ENCODE measurements around the gene SCG3. TPM values are rescaled to one million over a fixed set of nuclear protein-coding genes. Genes with fewer than 3 reads are reported as not detected.

Gene SCG3
- polyA plus RNA-seq, 1 of the 3 experiments (the other 2 are of a cell fraction) = 0.16 TPM

DNA sequence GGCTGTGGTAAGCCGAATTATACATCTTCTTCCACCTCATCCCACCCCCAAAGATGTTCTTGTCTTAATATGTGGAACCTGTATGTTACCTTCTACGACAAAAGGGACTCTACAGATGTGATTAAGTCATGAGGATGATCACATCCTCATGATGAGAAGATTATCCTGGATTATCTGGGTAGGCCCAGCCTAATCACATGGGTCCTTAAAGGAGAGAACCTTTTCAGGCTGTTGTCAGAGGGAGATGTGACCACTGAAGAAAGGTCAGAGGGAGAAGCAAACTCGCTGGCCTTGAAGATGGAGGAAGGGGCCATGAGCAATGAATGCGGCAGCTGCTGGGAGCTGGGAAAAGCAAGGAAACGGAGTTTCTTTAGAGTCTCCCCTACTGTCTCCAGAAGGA lies 12.9 kb upstream of the SCG3 start:
- H3F3A ChIP-seq (replicated peaks; ENCODE audit: insufficient read depth) = no peaks in the 10 kb centered on the region
- no peaks in the 10 kb centered on the region; the same call in 1 of the 2 replicates for H3K27me3 ChIP-seq (ENCODE audit: insufficient read depth)
- H2AFZ ChIP-seq (ENCODE audit: low read depth) = no peak overlapping the region
- no peak for DNase-seq
- H3K27ac ChIP-seq (ENCODE audit: low read depth in 2 of 2, low read length in 1 of 2) = no peak overlapping the region
- no peak overlapping the region for H3K4me3 ChIP-seq (ENCODE audit: low read depth in 2 of 2, low read length in 1 of 2)
- no peaks in the 10 kb centered on the region for H3K79me2 ChIP-seq (ENCODE audit: insufficient read depth)
- no peaks in the 10 kb centered on the region for H4K20me1 ChIP-seq (ENCODE audit: insufficient read depth)
- H3K9me2 ChIP-seq = no peaks in the 10 kb centered on the region
- H3K9ac ChIP-seq = no peak overlapping the region
- H3K9me3 ChIP-seq = no peaks in the 10 kb centered on the region
- no peaks in the 10 kb centered on the region for H3K36me3 ChIP-seq (replicated peaks in 1 of 2; ENCODE audit: control insufficient read depth in 1 of 2, insufficient read depth in 2 of 2, low read length in 1 of 2)
- WGBS (ENCODE audit: low lambda C conversion rate) = 50% methylated on average over 5 of the region's 5 CpGs
- POLR2A ChIA-PET = interaction anchor here (1.6 kb wide), 1 partner anchor 13 kb away, joined by 3 read pairs; the partner anchor contains the start of gene SCG3
- TF ChIP-seq TEAD4 (IDR thresholded peaks at IDR 0.05; ENCODE audit: borderline replicate concordance, insufficient read depth) (no peak), FOXM1 (IDR thresholded peaks at IDR 0.05; ENCODE audit: low read depth) (no peak), EP300 (IDR thresholded peaks at IDR 0.05; ENCODE audit: borderline replicate concordance in 1 of 2, low read depth in 1 of 2, low read length in 1 of 2) (no peak), EZH2phosphoT487 (IDR thresholded peaks at IDR 0.05; ENCODE audit: borderline replicate concordance, low read depth) (no peak), CTCF (IDR thresholded peaks at IDR 0.05) (no peak), RAD21 (IDR thresholded peaks at IDR 0.05; ENCODE audit: low read length) (no peak), RCOR1 (IDR thresholded peaks at IDR 0.05; ENCODE audit: low read length) (no peak), RXRA (IDR thresholded peaks at IDR 0.05; ENCODE audit: borderline replicate concordance, low read depth) (no peak), USF2 (IDR thresholded peaks at IDR 0.05; ENCODE audit: borderline replicate concordance, low read depth, low read length) (no peak), TCF12 (IDR thresholded peaks at IDR 0.05) (no peak), POLR2AphosphoS5 (IDR thresholded peaks at IDR 0.05; ENCODE audit: low read depth, low read length) (no peak), GATA2 (CRISPR knock-in tag; IDR thresholded peaks at IDR 0.05) (no peak), RFX5 (IDR thresholded peaks at IDR 0.05; ENCODE audit: low read length) (no peak), ZBTB33 (IDR thresholded peaks at IDR 0.05; ENCODE audit: borderline replicate concordance, low read depth) (no peak), FOXJ3 (CRISPR knock-in tag; IDR thresholded peaks at IDR 0.05) (no peak), NFIC (IDR thresholded peaks at IDR 0.05; ENCODE audit: borderline replicate concordance) (no peak), NRF1 (IDR thresholded peaks at IDR 0.05; ENCODE audit: low read depth, low read length) (no peak), CHD2 (IDR thresholded peaks at IDR 0.05; ENCODE audit: low read length, partially characterized antibody) (no peak), JUND (IDR thresholded peaks at IDR 0.05) (no peak)
- TF ChIP-seq, protein P1, sequence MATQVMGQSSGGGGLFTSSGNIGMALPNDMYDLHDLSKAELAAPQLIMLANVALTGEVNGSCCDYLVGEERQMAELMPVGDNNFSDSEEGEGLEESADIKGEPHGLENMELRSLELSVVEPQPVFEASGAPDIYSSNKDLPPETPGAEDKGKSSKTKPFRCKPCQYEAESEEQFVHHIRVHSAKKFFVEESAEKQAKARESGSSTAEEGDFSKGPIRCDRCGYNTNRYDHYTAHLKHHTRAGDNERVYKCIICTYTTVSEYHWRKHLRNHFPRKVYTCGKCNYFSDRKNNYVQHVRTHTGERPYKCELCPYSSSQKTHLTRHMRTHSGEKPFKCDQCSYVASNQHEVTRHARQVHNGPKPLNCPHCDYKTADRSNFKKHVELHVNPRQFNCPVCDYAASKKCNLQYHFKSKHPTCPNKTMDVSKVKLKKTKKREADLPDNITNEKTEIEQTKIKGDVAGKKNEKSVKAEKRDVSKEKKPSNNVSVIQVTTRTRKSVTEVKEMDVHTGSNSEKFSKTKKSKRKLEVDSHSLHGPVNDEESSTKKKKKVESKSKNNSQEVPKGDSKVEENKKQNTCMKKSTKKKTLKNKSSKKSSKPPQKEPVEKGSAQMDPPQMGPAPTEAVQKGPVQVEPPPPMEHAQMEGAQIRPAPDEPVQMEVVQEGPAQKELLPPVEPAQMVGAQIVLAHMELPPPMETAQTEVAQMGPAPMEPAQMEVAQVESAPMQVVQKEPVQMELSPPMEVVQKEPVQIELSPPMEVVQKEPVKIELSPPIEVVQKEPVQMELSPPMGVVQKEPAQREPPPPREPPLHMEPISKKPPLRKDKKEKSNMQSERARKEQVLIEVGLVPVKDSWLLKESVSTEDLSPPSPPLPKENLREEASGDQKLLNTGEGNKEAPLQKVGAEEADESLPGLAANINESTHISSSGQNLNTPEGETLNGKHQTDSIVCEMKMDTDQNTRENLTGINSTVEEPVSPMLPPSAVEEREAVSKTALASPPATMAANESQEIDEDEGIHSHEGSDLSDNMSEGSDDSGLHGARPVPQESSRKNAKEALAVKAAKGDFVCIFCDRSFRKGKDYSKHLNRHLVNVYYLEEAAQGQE (IDR thresholded peaks at IDR 0.05; ENCODE audit: low read depth, low read length) = no peak
- CTCF ChIA-PET = interaction anchor here (0.9 to 5.6 kb wide), 3 partner anchors 9 to 112 kb away, joined by 3 to 34 read pairs (median 3); no protein-coding TSS in a partner anchor
- peaks cover 0 to 3% of the 10 kb centered on the region in 2 experiments; a peak in 1 of 4 replicates for H3K4me1 ChIP-seq (ENCODE audit: control insufficient read depth in 1 of 2, insufficient read depth in 2 of 2, low read depth in 1 of 2, low read length in 1 of 2)
- no peak overlapping the region for H3K4me2 ChIP-seq
